HepG2 (cell line): ENCODE results near the gene AMIGO2. TPM values are rescaled to one million over a fixed set of nuclear protein-coding genes. Genes with fewer than 3 reads are reported as not detected.
A peak's percentile ranks its signal among the peaks of the same experiment; 100 is the strongest.

Experiments used
- ATAC-seq: fragments of 200-7000 bp; cut with Tn5 transposase; 3 replicates; pipeline ENCODE4 v1.9.1; 2020; ENCODE audit warnings: mild to moderate bottlenecking, moderate library complexity
- BruUV-seq: library from RNA; stranded (reverse); fragments of 400-500 nt; replicated peaks from 2 replicates; lab custom pipeline; 2021; lab: Mats Ljungman, UMichigan
- CTCF ChIA-PET: fragments of 300-600 bp; formaldehyde crosslinking; extraction: SDS; loops from one replicate; lab custom pipeline; 2021; ENCODE audit warnings: low total read pairs, inconsistent platforms, low intra/inter-chr PET ratio; lab: Yijun Ruan, JAX
- POLR2A ChIA-PET: fragments of 350-600 bp; sonication (Branson Sonifier 250); formaldehyde crosslinking; loops from one replicate; lab custom pipeline; 2020; ENCODE audit warnings: antibody characterized with exemption, inconsistent platforms; lab: Yijun Ruan, JAX
- DNase-seq: peaks from one replicate; pipeline ENCODE4 v3.0.0-alpha.2; 2015; ENCODE audit warnings: low spot score
- FAIRE-seq: peaks from 3 replicates; lab custom pipeline; 2011; peaks lifted over from hg19 to GRCh38; lab: Jason Lieb, UNC
- H2AFZ ChIP-seq: one replicate; pipeline ENCODE4 v1.6.1; 2011; ENCODE audit warnings: low read length, inconsistent platforms
- H3K27ac ChIP-seq: fragments of 300-600 bp; 3 replicates; pipeline ENCODE4 v1.8.0; 2011; ENCODE audit warnings: mixed run types, mild to moderate bottlenecking, mixed read lengths, low read length, inconsistent platforms; ENCODE audit not compliant: insufficient read depth; ENCODE audit errors: extremely low read length
- H3K27me3 ChIP-seq, 2 experiments: fragments of 200-600 bp in 1 of 2; 2 replicates in 1 of 2; 3 replicates in 1 of 2; pipeline versions ENCODE4 v1.6.0 to v1.8.0; 2011; ENCODE audit warnings: low read length in 2 of 2, mild to moderate bottlenecking in 2 of 2, moderate library complexity in 2 of 2, inconsistent platforms in 1 of 2; ENCODE audit not compliant: insufficient read depth in 2 of 2, control insufficient read depth in 1 of 2
- H3K36me3 ChIP-seq, 2 experiments: fragments of 200-600 bp in 1 of 2; replicated peaks in 1 of 2; 2 replicates in 1 of 2; 3 replicates in 1 of 2; pipeline versions ENCODE4 v1.5.1 to v1.8.0; 2011; ENCODE audit warnings: low read length in 2 of 2, inconsistent platforms in 1 of 2; ENCODE audit not compliant: insufficient read depth in 2 of 2, control insufficient read depth in 1 of 2
- H3K4me1 ChIP-seq: 2 replicates; pipeline ENCODE4 v1.5.1; 2012; ENCODE audit warnings: low read length, inconsistent platforms; ENCODE audit not compliant: insufficient read depth
- H3K4me2 ChIP-seq: 2 replicates; pipeline ENCODE4 v1.6.0; 2011; ENCODE audit warnings: low read depth, low read length, inconsistent platforms
- H3K4me3 ChIP-seq, 3 experiments: fragments of 200-600 bp in 1 of 3; sonication (generic), shearing (Covaris generic) in 1 of 3; replicated peaks in 1 of 3; 2 replicates each; pipeline ENCODE4 v1.5.1; 2011 to 2016; ENCODE audit warnings: low read length in 3 of 3, inconsistent platforms in 2 of 3, low read depth in 2 of 3, mild to moderate bottlenecking in 2 of 3, control low read depth in 1 of 3, mixed read lengths in 1 of 3; ENCODE audit not compliant: insufficient read depth in 1 of 3
- H3K79me2 ChIP-seq: one replicate; pipeline ENCODE4 v1.6.1; 2011; ENCODE audit warnings: low read length, inconsistent platforms; ENCODE audit not compliant: insufficient read depth
- H3K9ac ChIP-seq: 2 replicates; pipeline ENCODE4 v1.6.0; 2011; ENCODE audit warnings: mild to moderate bottlenecking, low read depth, low read length, inconsistent platforms; ENCODE audit not compliant: insufficient read depth
- H3K9me3 ChIP-seq: 2 replicates; pipeline ENCODE4 v1.5.1; 2012; ENCODE audit warnings: mild to moderate bottlenecking, low read length
- H4K20me1 ChIP-seq: 2 replicates; pipeline ENCODE4 v1.6.0; 2011; ENCODE audit warnings: inconsistent platforms, mild to moderate bottlenecking, low read length, moderate library complexity; ENCODE audit not compliant: insufficient read depth
- ADNP ChIP-seq: sonication (generic); formaldehyde crosslinking; IDR thresholded peaks from 2 replicates; pipeline ENCODE4 v1.4.0; 2020; ENCODE audit warnings: missing genetic modification reagents
- ATF4 ChIP-seq, 2 experiments: fragments of 450-650 bp in 1 of 2; sonication (generic) in 1 of 2; formaldehyde crosslinking; IDR thresholded peaks; 2 replicates each; pipeline versions ENCODE4 v1.5.0 to v1.8.0; 2020 to 2022; ENCODE audit warnings: mild to moderate bottlenecking in 1 of 2, missing genetic modification reagents in 1 of 2
- ATF7-NPFF ChIP-seq: sonication (generic); formaldehyde crosslinking; IDR thresholded peaks from 2 replicates; pipeline ENCODE4 v1.8.1; 2023; ENCODE audit warnings: mild to moderate bottlenecking, low read depth, missing genetic modification reagents, moderate library complexity
- CBX1 ChIP-seq: IDR thresholded peaks from one replicate; pipeline ENCODE4 v1.6.1; 2016; ENCODE audit warnings: antibody characterized with exemption, low read depth
- CSRNP2 ChIP-seq: sonication (generic); formaldehyde crosslinking; conservative IDR thresholded peaks from 2 replicates; pipeline ENCODE4 v1.8.0; 2022; ENCODE audit warnings: low read depth, missing genetic modification reagents
- MIXL1 ChIP-seq: IDR thresholded peaks from 2 replicates; pipeline ENCODE4 v1.6.1; 2016
- NCOA1 ChIP-seq: sonication (generic); formaldehyde crosslinking; IDR thresholded peaks from 2 replicates; pipeline ENCODE4 v1.9.0; 2021; ENCODE audit warnings: missing genetic modification reagents
- PAX8 ChIP-seq: sonication (generic); formaldehyde crosslinking; IDR thresholded peaks from 2 replicates; pipeline ENCODE4 v1.8.0; 2022; ENCODE audit warnings: mild to moderate bottlenecking, missing genetic modification reagents, borderline replicate concordance
- TFDP2 ChIP-seq: sonication (generic); formaldehyde crosslinking; IDR thresholded peaks from 2 replicates; pipeline ENCODE4 v1.4.0; 2020; ENCODE audit warnings: missing genetic modification reagents
- ZNF121 ChIP-seq: sonication (generic); formaldehyde crosslinking; IDR thresholded peaks from 2 replicates; pipeline ENCODE4 v1.5.0; 2020; ENCODE audit warnings: mild to moderate bottlenecking, missing genetic modification reagents
- ZNF557 ChIP-seq: sonication (generic); formaldehyde crosslinking; IDR thresholded peaks from 2 replicates; pipeline ENCODE4 v1.4.0; 2020; ENCODE audit warnings: missing genetic modification reagents
- ZNF644 ChIP-seq: IDR thresholded peaks from 2 replicates; pipeline ENCODE4 v1.6.1; 2016; ENCODE audit warnings: low read depth
- ZNF816 ChIP-seq: sonication (generic); formaldehyde crosslinking; IDR thresholded peaks from 2 replicates; pipeline ENCODE4 v1.8.0; 2022; ENCODE audit warnings: missing genetic modification reagents, mild to moderate bottlenecking, borderline replicate concordance
- ZSCAN21 ChIP-seq: sonication (generic); formaldehyde crosslinking; IDR thresholded peaks from 2 replicates; pipeline ENCODE4 v1.8.0; 2022; ENCODE audit warnings: mild to moderate bottlenecking, missing genetic modification reagents, moderate library complexity, borderline replicate concordance
- ZSCAN31 ChIP-seq: sonication (generic); formaldehyde crosslinking; IDR thresholded peaks from 2 replicates; pipeline ENCODE4 v1.5.0; 2020; ENCODE audit warnings: low read depth, mild to moderate bottlenecking, missing genetic modification reagents
- WGBS: methylation state at CpG from one replicate; pipeline ENCODE4 v1.1.6; 2017; ENCODE audit warnings: low lambda C conversion rate; 5-methylcytosine and 5-hydroxymethylcytosine counted together
- in situ Hi-C: cut with HindIII; loops from 2 replicates; pipeline ENCODE4 v1.10.0; 2017; ENCODE audit warnings: low pct_unique_long_range_greater_than_20kb; ENCODE audit not compliant: extremely low pct_ligation_motif_present
- intact Hi-C: fragments of 100-400 bp; cut with micrococcal nuclease; formaldehyde crosslinking; loops from one replicate; pipeline ENCODE4 v1.10.0; 2022; ENCODE audit not compliant: unreplicated experiment
- polyA plus RNA-seq, 8 experiments: library from polyadenylated mRNA; depleted of rRNA in 3 of 8; stranded (reverse) in 7 of 8; unstranded in 1 of 8; fragments of >200 nt; fragmentation: Illumina TruSeq in 4 of 8; extraction: Trizol in 4 of 8; gene quantifications; 2 replicates each; pipeline versions ENCODE4 v1.2.1 to v1.2.3, GENCODE V29; 2011 to 2016; ENCODE audit warnings: low read depth in 4 of 8, missing spikeins in 1 of 8, mixed read lengths in 1 of 8; ENCODE audit not compliant: insufficient read depth in 1 of 8
- total RNA-seq, 5 experiments: library from RNA; depleted of rRNA; stranded (reverse); fragments of >200 nt; fragmentation: Illumina TruSeq; extraction: Trizol; gene quantifications; 2 replicates each; pipeline ENCODE4 v1.2.3, GENCODE V29; 2016; ENCODE audit warnings: low read depth in 1 of 5

Gene AMIGO2
- total and polyA plus RNA-seq, 2 of the 13 experiments (the other 11 are each of a cell fraction or from before 2014, with no cell fraction given) = not detected

GRCh38 chr12:47085815-47086252, 6.1 kb upstream of the AMIGO2 start (continued):
- no peak for TF ChIP-seq ATF4 (CRISPR knock-in tag; IDR thresholded peaks at IDR 0.05)
- TF ChIP-seq PAX8 (CRISPR knock-in tag) = no peak
- peak; percentile 66; the same call in 1 of the 2 replicates for TF ChIP-seq ZNF121
- no peak for TF ChIP-seq ZNF816

GRCh38 chr12:47084172-47084571, 4.4 kb upstream of the AMIGO2 start:
- Histone ChIP-seq H3K4me1 (peaks cover 47% of the 10 kb centered on the region), H4K20me1 (no peaks in the 10 kb centered on the region), H3K4me3 (no peak overlapping the region), H3K9me3 (no peaks in the 10 kb centered on the region), H3K27me3 (peaks cover 3 to 7% of the 10 kb centered on the region in 2 experiments; a peak in 4 of 5 replicates), H3K79me2 (no peaks in the 10 kb centered on the region), H3K4me2 (0 out of 2 replicates have a peak overlapping the region, but pooled peaks have one; percentile 3), H2AFZ (no peak overlapping the region), H3K36me3 (no peaks in the 10 kb centered on the region), H3K27ac (no peak overlapping the region), H3K9ac (no peak overlapping the region)
- no peak for ATAC-seq
- ChIA-PET CTCF (no interaction called here), POLR2A (no interaction called here)
- no peak for DNase-seq
- FAIRE-seq = no peak
- 0% methylated on average over 1 of the region's 1 CpG for WGBS
- intact Hi-C loops (no loop called here), in situ Hi-C loops (no loop called here)
- TF ChIP-seq CBX1 = no peak
- no peak for TF ChIP-seq ZSCAN31 (CRISPR knock-in tag)
- no peak for TF ChIP-seq ATF7-NPFF (CRISPR knock-in tag)
- TF ChIP-seq ZSCAN21 (CRISPR knock-in tag) = no peak
- TF ChIP-seq ZNF644 (CRISPR knock-in tag) = no peak
- TF ChIP-seq ADNP = no peak
- no peak for TF ChIP-seq TFDP2 (CRISPR knock-in tag)
- no peak for TF ChIP-seq NCOA1 (CRISPR knock-in tag)
- TF ChIP-seq CSRNP2 (CRISPR knock-in tag) = no peak
- TF ChIP-seq MIXL1 (CRISPR knock-in tag) = no peak
- no peak for TF ChIP-seq ZNF557
- BruUV-seq = no TSS peak
